Activated CD4-positive, alpha-beta T cell treated with anti-CD3 and anti-CD28 coated beads, Interleukin-2, amount 50 U/mL, for 1 hour (primary cell): ENCODE measurements around the gene KLHL29.

Experiments
- DNase-seq: peaks from one replicate; pipeline ENCODE4 v3.0.0-alpha.2; 2020

Gene KLHL29

GRCh38 chr2:23536326-23536725 lies 151.3 kb downstream of the KLHL29 start:
- DNase-seq = no peak

GRCh38 chr2:23537991-23538390 lies 153.0 kb downstream of the KLHL29 start:
- DNase-seq = no peak

GRCh38 chr2:23538566-23538965 lies 153.6 kb downstream of the KLHL29 start:
- DNase-seq = no peak

GRCh38 chr2:23540804-23541360 lies 155.9 kb downstream of the KLHL29 start:
- DNase-seq = no peak

GRCh38 chr2:23541503-23542229 lies 156.7 kb downstream of the KLHL29 start:
- no peak for DNase-seq

- no peak for DNase-seq
Measured at GRCh38 chr2:23542230-23542789, 157.3 kb downstream of the KLHL29 start.

GRCh38 chr2:23543302-23543701 lies 158.3 kb downstream of the KLHL29 start:
- no peak for DNase-seq

GRCh38 chr2:23543728-23544127 lies 158.7 kb downstream of the KLHL29 start:
- no peak for DNase-seq

- no peak for DNase-seq
Measured at GRCh38 chr2:23544589-23545295, 159.8 kb downstream of the KLHL29 start.

- no peak for DNase-seq
Measured at GRCh38 chr2:23545396-23545795, 160.4 kb downstream of the KLHL29 start.

GRCh38 chr2:23545811-23546210 lies 160.8 kb downstream of the KLHL29 start:
- DNase-seq = no peak

GRCh38 chr2:23546913-23547312 lies 161.9 kb downstream of the KLHL29 start:
- DNase-seq = no peak

GRCh38 chr2:23547725-23548124 lies 162.7 kb downstream of the KLHL29 start:
- DNase-seq = no peak

- DNase-seq = no peak
Measured at GRCh38 chr2:23548143-23548769, 163.3 kb downstream of the KLHL29 start.

GRCh38 chr2:23549051-23549450 lies 164.1 kb downstream of the KLHL29 start:
- DNase-seq = no peak

- no peak for DNase-seq
Measured at GRCh38 chr2:23549821-23550530, 165.0 kb downstream of the KLHL29 start.

- DNase-seq = no peak
Measured at GRCh38 chr2:23550553-23550952, 165.6 kb downstream of the KLHL29 start.

- DNase-seq = no peak
Measured at GRCh38 chr2:23551875-23552274, 166.9 kb downstream of the KLHL29 start.

- no peak for DNase-seq
Measured at GRCh38 chr2:23553561-23553960, 168.6 kb downstream of the KLHL29 start.

- DNase-seq = no peak
Measured at GRCh38 chr2:23554054-23554697, 169.2 kb downstream of the KLHL29 start.

- DNase-seq = no peak
Measured at GRCh38 chr2:23555944-23556343, 171.0 kb downstream of the KLHL29 start.

- DNase-seq = no peak
Measured at GRCh38 chr2:23556929-23557328, 171.9 kb downstream of the KLHL29 start.
